HepG2 (cell line): Measurements from ENCODE around the gene FBXO24. TPM values are rescaled to one million over a fixed set of nuclear protein-coding genes. Genes with fewer than 3 reads are reported as not detected.
A peak's percentile ranks its signal among the peaks of the same experiment; 100 is the strongest.

Experiments used
- ATM ChIP-seq: fragments of 450-650 bp; IDR thresholded peaks from 2 replicates; pipeline ENCODE4 v1.7.1; 2017; ENCODE audit warnings: mild to moderate bottlenecking, borderline replicate concordance
- CREM ChIP-seq, 2 experiments: sonication (generic) in 1 of 2; formaldehyde crosslinking in 1 of 2; IDR thresholded peaks; 2 replicates each; pipeline versions ENCODE4 v1.4.0 to v1.6.1; 2016 to 2020; ENCODE audit warnings: antibody characterized with exemption in 1 of 2, mild to moderate bottlenecking in 1 of 2, missing genetic modification reagents in 1 of 2
- ESRRA ChIP-seq: sonication (generic); formaldehyde crosslinking; IDR thresholded peaks from 2 replicates; pipeline ENCODE4 v1.5.1; 2020; ENCODE audit warnings: mild to moderate bottlenecking, low read depth, missing genetic modification reagents
- FOXO1 ChIP-seq: sonication (generic); formaldehyde crosslinking; IDR thresholded peaks from 2 replicates; pipeline ENCODE4 v1.4.0; 2020; ENCODE audit warnings: missing genetic modification reagents
- MATR3 ChIP-seq: sonication (generic); formaldehyde crosslinking; IDR thresholded peaks from 2 replicates; pipeline ENCODE4 v1.4.0; 2020; ENCODE audit warnings: missing genetic modification reagents
- NKX3-1 ChIP-seq: sonication (generic); formaldehyde crosslinking; IDR thresholded peaks from 2 replicates; pipeline ENCODE4 v1.5.0; 2020; ENCODE audit warnings: missing genetic modification reagents
- RBAK ChIP-seq: sonication (generic); formaldehyde crosslinking; IDR thresholded peaks from 2 replicates; pipeline ENCODE4 v1.5.1; 2020; ENCODE audit warnings: mild to moderate bottlenecking, missing genetic modification reagents
- THAP11 ChIP-seq: IDR thresholded peaks from 2 replicates; pipeline ENCODE4 v1.6.1; 2016; ENCODE audit warnings: missing biosample characterization, missing genetic modification reagents
- ZNF205 ChIP-seq: IDR thresholded peaks from 2 replicates; pipeline ENCODE4 v1.6.1; 2018; ENCODE audit warnings: missing biosample characterization, missing genetic modification reagents
- polyA plus RNA-seq, 8 experiments: library from polyadenylated mRNA; depleted of rRNA in 3 of 8; stranded (reverse) in 7 of 8; unstranded in 1 of 8; fragments of >200 nt; fragmentation: Illumina TruSeq in 4 of 8; extraction: Trizol in 4 of 8; gene quantifications; 2 replicates each; pipeline versions ENCODE4 v1.2.1 to v1.2.3, GENCODE V29; 2011 to 2016; ENCODE audit warnings: low read depth in 4 of 8, missing spikeins in 1 of 8, mixed read lengths in 1 of 8; ENCODE audit not compliant: insufficient read depth in 1 of 8
- total RNA-seq, 5 experiments: library from RNA; depleted of rRNA; stranded (reverse); fragments of >200 nt; fragmentation: Illumina TruSeq; extraction: Trizol; gene quantifications; 2 replicates each; pipeline ENCODE4 v1.2.3, GENCODE V29; 2016; ENCODE audit warnings: low read depth in 1 of 5
- TF ChIP-seq, protein P1 (sequence below): sonication (generic); formaldehyde crosslinking; IDR thresholded peaks from 2 replicates; pipeline ENCODE4 v1.5.1; 2020; ENCODE audit warnings: missing genetic modification reagents, mild to moderate bottlenecking, borderline replicate concordance
- TF ChIP-seq, protein P2 (sequence below): IDR thresholded peaks from 2 replicates; pipeline ENCODE4 v1.6.1; 2012; ENCODE audit warnings: low read depth, low read length, improper control_type of control experiment
- TF ChIP-seq, protein P3 (sequence below): sonication (generic); formaldehyde crosslinking; IDR thresholded peaks from 2 replicates; pipeline ENCODE4 v1.5.0; 2020; ENCODE audit warnings: missing genetic modification reagents, mild to moderate bottlenecking, borderline replicate concordance
- TF ChIP-seq, protein P4 (sequence below), 2 experiments: fragments of 450-650 bp in 1 of 2; sonication (generic) in 1 of 2; formaldehyde crosslinking in 1 of 2; IDR thresholded peaks; 2 replicates each; pipeline versions ENCODE4 v1.6.1 to v1.8.0; 2016 to 2022; ENCODE audit warnings: antibody characterized with exemption in 1 of 2, mild to moderate bottlenecking in 1 of 2, missing genetic modification reagents in 1 of 2
- TF ChIP-seq, protein P5 (sequence below): sonication (generic); formaldehyde crosslinking; IDR thresholded peaks from 2 replicates; pipeline ENCODE4 v1.8.1; 2023; ENCODE audit warnings: mild to moderate bottlenecking, missing genetic modification reagents, borderline replicate concordance

The FBXO24 gene
- total and polyA plus RNA-seq, 2 of the 13 experiments (the other 11 are each of a cell fraction or from before 2014, with no cell fraction given), result 0.20 to 0.55 TPM

DNA sequence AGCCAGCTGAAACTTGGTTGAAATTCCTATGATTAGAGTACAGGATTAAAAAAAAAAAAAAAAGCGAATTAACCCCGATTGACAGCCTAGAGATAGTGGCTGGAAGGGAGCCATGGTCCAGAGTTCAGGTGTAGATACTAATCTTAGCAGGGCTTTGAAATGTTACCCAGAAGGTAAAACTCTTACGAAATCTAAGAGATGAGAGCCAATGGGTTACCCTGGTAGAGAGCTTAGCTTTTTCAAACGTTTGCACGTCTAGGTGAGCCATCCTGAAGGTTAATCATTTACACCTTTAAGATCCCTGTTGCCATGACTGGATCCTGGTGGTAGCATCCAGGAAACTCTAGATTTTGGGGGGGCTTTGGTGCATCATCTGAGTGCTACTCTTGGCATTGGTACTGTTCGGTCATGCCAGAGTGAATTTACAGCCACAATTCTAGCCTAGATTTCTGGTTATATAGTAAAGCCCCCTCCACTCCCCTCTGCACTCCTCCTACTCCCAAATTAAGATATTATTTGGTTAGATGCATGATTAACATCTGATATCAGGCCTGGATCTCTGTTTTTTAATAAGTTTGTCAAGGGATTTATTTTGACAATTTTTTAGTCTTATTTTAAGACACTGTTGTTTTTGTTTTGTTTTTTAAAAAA lies 45.9 kb upstream of the FBXO24 start (continued):
- TF ChIP-seq ATM (no peak), NKX3-1 (CRISPR knock-in tag) (no peak), FOXO1 (CRISPR knock-in tag) (peak; percentile 16; the same call in 1 of the 2 replicates), ESRRA (no peak), ZNF205 (CRISPR knock-in tag) (no peak), RBAK (CRISPR knock-in tag) (no peak), CREM (IDR thresholded peaks at IDR 0.05) (peak; percentile 86), CREM (CRISPR knock-in tag; IDR thresholded peaks at IDR 0.05) (no peak), MATR3 (CRISPR knock-in tag) (no peak), THAP11 (CRISPR knock-in tag) (peak; percentile 50)
- TF ChIP-seq, protein P1, sequence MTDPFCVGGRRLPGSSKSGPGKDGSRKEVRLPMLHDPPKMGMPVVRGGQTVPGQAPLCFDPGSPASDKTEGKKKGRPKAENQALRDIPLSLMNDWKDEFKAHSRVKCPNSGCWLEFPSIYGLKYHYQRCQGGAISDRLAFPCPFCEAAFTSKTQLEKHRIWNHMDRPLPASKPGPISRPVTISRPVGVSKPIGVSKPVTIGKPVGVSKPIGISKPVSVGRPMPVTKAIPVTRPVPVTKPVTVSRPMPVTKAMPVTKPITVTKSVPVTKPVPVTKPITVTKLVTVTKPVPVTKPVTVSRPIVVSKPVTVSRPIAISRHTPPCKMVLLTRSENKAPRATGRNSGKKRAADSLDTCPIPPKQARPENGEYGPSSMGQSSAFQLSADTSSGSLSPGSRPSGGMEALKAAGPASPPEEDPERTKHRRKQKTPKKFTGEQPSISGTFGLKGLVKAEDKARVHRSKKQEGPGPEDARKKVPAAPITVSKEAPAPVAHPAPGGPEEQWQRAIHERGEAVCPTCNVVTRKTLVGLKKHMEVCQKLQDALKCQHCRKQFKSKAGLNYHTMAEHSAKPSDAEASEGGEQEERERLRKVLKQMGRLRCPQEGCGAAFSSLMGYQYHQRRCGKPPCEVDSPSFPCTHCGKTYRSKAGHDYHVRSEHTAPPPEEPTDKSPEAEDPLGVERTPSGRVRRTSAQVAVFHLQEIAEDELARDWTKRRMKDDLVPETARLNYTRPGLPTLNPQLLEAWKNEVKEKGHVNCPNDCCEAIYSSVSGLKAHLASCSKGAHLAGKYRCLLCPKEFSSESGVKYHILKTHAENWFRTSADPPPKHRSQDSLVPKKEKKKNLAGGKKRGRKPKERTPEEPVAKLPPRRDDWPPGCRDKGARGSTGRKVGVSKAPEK (CRISPR knock-in tag), result no peak
- TF ChIP-seq, protein P2, sequence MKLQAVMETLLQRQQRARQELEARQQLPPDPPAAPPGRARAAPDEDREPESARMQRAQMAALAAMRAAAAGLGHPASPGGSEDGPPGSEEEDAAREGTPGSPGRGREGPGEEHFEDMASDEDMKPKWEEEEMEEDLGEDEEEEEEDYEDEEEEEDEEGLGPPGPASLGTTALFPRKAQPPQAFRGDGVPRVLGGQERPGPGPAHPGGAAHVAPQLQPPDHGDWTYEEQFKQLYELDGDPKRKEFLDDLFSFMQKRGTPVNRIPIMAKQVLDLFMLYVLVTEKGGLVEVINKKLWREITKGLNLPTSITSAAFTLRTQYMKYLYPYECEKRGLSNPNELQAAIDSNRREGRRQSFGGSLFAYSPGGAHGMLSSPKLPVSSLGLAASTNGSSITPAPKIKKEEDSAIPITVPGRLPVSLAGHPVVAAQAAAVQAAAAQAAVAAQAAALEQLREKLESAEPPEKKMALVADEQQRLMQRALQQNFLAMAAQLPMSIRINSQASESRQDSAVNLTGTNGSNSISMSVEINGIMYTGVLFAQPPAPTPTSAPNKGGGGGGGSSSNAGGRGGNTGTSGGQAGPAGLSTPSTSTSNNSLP, result peak; percentile 97
- TF ChIP-seq, protein P3, sequence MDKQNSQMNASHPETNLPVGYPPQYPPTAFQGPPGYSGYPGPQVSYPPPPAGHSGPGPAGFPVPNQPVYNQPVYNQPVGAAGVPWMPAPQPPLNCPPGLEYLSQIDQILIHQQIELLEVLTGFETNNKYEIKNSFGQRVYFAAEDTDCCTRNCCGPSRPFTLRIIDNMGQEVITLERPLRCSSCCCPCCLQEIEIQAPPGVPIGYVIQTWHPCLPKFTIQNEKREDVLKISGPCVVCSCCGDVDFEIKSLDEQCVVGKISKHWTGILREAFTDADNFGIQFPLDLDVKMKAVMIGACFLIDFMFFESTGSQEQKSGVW (CRISPR knock-in tag), result no peak
- TF ChIP-seq, protein P4, sequence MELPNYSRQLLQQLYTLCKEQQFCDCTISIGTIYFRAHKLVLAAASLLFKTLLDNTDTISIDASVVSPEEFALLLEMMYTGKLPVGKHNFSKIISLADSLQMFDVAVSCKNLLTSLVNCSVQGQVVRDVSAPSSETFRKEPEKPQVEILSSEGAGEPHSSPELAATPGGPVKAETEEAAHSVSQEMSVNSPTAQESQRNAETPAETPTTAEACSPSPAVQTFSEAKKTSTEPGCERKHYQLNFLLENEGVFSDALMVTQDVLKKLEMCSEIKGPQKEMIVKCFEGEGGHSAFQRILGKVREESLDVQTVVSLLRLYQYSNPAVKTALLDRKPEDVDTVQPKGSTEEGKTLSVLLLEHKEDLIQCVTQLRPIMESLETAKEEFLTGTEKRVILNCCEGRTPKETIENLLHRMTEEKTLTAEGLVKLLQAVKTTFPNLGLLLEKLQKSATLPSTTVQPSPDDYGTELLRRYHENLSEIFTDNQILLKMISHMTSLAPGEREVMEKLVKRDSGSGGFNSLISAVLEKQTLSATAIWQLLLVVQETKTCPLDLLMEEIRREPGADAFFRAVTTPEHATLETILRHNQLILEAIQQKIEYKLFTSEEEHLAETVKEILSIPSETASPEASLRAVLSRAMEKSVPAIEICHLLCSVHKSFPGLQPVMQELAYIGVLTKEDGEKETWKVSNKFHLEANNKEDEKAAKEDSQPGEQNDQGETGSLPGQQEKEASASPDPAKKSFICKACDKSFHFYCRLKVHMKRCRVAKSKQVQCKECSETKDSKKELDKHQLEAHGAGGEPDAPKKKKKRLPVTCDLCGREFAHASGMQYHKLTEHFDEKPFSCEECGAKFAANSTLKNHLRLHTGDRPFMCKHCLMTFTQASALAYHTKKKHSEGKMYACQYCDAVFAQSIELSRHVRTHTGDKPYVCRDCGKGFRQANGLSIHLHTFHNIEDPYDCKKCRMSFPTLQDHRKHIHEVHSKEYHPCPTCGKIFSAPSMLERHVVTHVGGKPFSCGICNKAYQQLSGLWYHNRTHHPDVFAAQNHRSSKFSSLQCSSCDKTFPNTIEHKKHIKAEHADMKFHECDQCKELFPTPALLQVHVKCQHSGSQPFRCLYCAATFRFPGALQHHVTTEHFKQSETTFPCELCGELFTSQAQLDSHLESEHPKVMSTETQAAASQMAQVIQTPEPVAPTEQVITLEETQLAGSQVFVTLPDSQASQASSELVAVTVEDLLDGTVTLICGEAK (IDR thresholded peaks at IDR 0.05), result no peak
- TF ChIP-seq, protein P4 (CRISPR knock-in tag; IDR thresholded peaks at IDR 0.05), result no peak
- TF ChIP-seq, protein P5, sequence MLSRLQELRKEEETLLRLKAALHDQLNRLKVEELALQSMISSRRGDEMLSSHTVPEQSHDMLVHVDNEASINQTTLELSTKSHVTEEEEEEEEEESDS (CRISPR knock-in tag), result no peak
